GM18870 (cell line): ENCODE results near the gene GRIK4.
A peak's percentile ranks its signal among the peaks of the same experiment; 100 is the strongest.

ENCODE experiments used
- ATAC-seq: cut with Tn5 transposase; IDR thresholded peaks from one replicate; pipeline ENCODE4 v1.9.1; 2021; ENCODE audit warnings: moderate library complexity; ENCODE audit not compliant: unreplicated experiment

GRIK4 gene

GRCh38 chr11:120827198-120827597 lies 315.6 kb downstream of the GRIK4 start:
- ATAC-seq = no peak

- no peak for ATAC-seq
Measured at GRCh38 chr11:120827820-120828219, 316.3 kb downstream of the GRIK4 start.

- no peak for ATAC-seq
Measured at GRCh38 chr11:120828847-120829246, 317.3 kb downstream of the GRIK4 start.

- ATAC-seq = no peak
Measured at GRCh38 chr11:120830085-120830620, 318.6 kb downstream of the GRIK4 start.

GRCh38 chr11:120832481-120833238 lies 321.1 kb downstream of the GRIK4 start:
- no peak for ATAC-seq

GRCh38 chr11:120834686-120835210 lies 323.2 kb downstream of the GRIK4 start:
- no peak for ATAC-seq

GRCh38 chr11:120835601-120836228 lies 324.2 kb downstream of the GRIK4 start:
- ATAC-seq = peak; percentile 94

GRCh38 chr11:120837696-120838095 lies 326.1 kb downstream of the GRIK4 start:
- no peak for ATAC-seq

GRCh38 chr11:120839201-120839600 lies 327.7 kb downstream of the GRIK4 start:
- ATAC-seq = no peak

GRCh38 chr11:120839846-120840402 lies 328.4 kb downstream of the GRIK4 start:
- no peak for ATAC-seq

GRCh38 chr11:120840661-120841060 lies 329.1 kb downstream of the GRIK4 start:
- no peak for ATAC-seq

- no peak for ATAC-seq
Measured at GRCh38 chr11:120841074-120841473, 329.5 kb downstream of the GRIK4 start.

- no peak for ATAC-seq
Measured at GRCh38 chr11:120842195-120842594, 330.6 kb downstream of the GRIK4 start.

- ATAC-seq = no peak
Measured at GRCh38 chr11:120853435-120853834, 341.9 kb downstream of the GRIK4 start.

- no peak for ATAC-seq
Measured at GRCh38 chr11:120854988-120855387, 343.4 kb downstream of the GRIK4 start.

GRCh38 chr11:120857508-120857907 lies 346.0 kb downstream of the GRIK4 start:
- ATAC-seq = no peak

- no peak for ATAC-seq
Measured at GRCh38 chr11:120858740-120859139, 347.2 kb downstream of the GRIK4 start.

- ATAC-seq = no peak
Measured at GRCh38 chr11:120859552-120860295, 348.2 kb downstream of the GRIK4 start.

GRCh38 chr11:120863359-120863758 lies 351.8 kb downstream of the GRIK4 start:
- ATAC-seq = no peak

- ATAC-seq = no peak
Measured at GRCh38 chr11:120867024-120867423, 355.5 kb downstream of the GRIK4 start.

GRCh38 chr11:120867531-120867930 lies 356.0 kb downstream of the GRIK4 start:
- ATAC-seq = no peak
